Fibroblast of lung (primary cell): Measurements from ENCODE around the gene FARSA. TPM values are rescaled to one million over a fixed set of nuclear protein-coding genes. Genes with fewer than 3 reads are reported as not detected.

ENCODE experiments used
- DNase-seq, 2 donors: peaks; one replicate each; pipeline versions ENCODE4 v3.0.0 to v3.0.0-alpha.2; 2010; ENCODE audit warnings: low read depth in 2 of 2
- H2AFZ ChIP-seq: 2 replicates; pipeline ENCODE4 v1.5.1; 2012; ENCODE audit warnings: low read length, control low read depth, inconsistent platforms
- H3K27ac ChIP-seq: 2 replicates; pipeline ENCODE4 v1.5.1; 2011; ENCODE audit warnings: low read length, control low read depth; ENCODE audit not compliant: insufficient read depth
- H3K27me3 ChIP-seq: 2 replicates; pipeline ENCODE4 v1.5.1; 2011; ENCODE audit warnings: mild to moderate bottlenecking, low read length; ENCODE audit not compliant: control insufficient read depth, insufficient read depth
- H3K36me3 ChIP-seq: 2 replicates; pipeline ENCODE4 v1.5.1; 2011; ENCODE audit warnings: low read length; ENCODE audit not compliant: control insufficient read depth, insufficient read depth
- H3K4me1 ChIP-seq: 2 replicates; pipeline ENCODE4 v1.5.1; 2011; ENCODE audit warnings: low read length; ENCODE audit not compliant: control insufficient read depth, insufficient read depth; ENCODE audit errors: extremely low read depth
- H3K4me2 ChIP-seq: 2 replicates; pipeline ENCODE4 v1.5.1; 2011; ENCODE audit warnings: low read length, control low read depth; ENCODE audit not compliant: insufficient read depth; ENCODE audit errors: extremely low read depth
- H3K4me3 ChIP-seq, 4 experiments: fragments of 200-600 bp in 1 of 4; sonication (generic) in 1 of 4; replicated peaks in 1 of 4; 2 replicates each; pipeline ENCODE4 v1.5.1; 2011 to 2016; ENCODE audit warnings: low read length in 4 of 4, low read depth in 3 of 4, mild to moderate bottlenecking in 3 of 4, control low read depth in 2 of 4, inconsistent platforms in 1 of 4, mixed read lengths in 1 of 4; ENCODE audit not compliant: insufficient read depth in 1 of 4; ENCODE audit errors: control extremely low read depth in 1 of 4
- H3K79me2 ChIP-seq: 2 replicates; pipeline ENCODE4 v1.5.1; 2012; ENCODE audit warnings: mild to moderate bottlenecking, low read length, inconsistent platforms; ENCODE audit not compliant: control insufficient read depth, insufficient read depth
- H3K9ac ChIP-seq: 2 replicates; pipeline ENCODE4 v1.5.1; 2011; ENCODE audit warnings: mild to moderate bottlenecking, low read length, control low read depth; ENCODE audit not compliant: insufficient read depth
- H3K9me3 ChIP-seq: 2 replicates; pipeline ENCODE4 v1.5.1; 2012; ENCODE audit warnings: low read depth, low read length; ENCODE audit not compliant: control insufficient read depth, insufficient read depth
- H4K20me1 ChIP-seq: 2 replicates; pipeline ENCODE4 v1.5.1; 2011; ENCODE audit warnings: low read length; ENCODE audit not compliant: control insufficient read depth, insufficient read depth; ENCODE audit errors: extremely low read depth
- EZH2 ChIP-seq: IDR thresholded peaks from 2 replicates; pipeline ENCODE4 v1.5.1; 2012; ENCODE audit warnings: low read length, control low read depth, mild to moderate bottlenecking; ENCODE audit errors: missing control alignments
- polyA plus RNA-seq, 2 donors: library from polyadenylated mRNA; depleted of rRNA in 1 of 2; stranded (reverse) in 1 of 2; unstranded in 1 of 2; fragments of >200 nt; gene quantifications; 2 replicates each; pipeline ENCODE4 v1.2.1, GENCODE V29; 2011 to 2012; ENCODE audit warnings: missing spikeins in 1 of 2
- total RNA-seq: library from RNA; depleted of rRNA; stranded (reverse); fragments of >200 nt; gene quantifications from 2 replicates; pipeline ENCODE4 v1.2.1, GENCODE V29; 2014
- TF ChIP-seq, protein P1 (sequence below), 2 donors: IDR thresholded peaks in 1 of 2; conservative IDR thresholded peaks in 1 of 2; 1 replicate in 1 of 2; 2 replicates in 1 of 2; pipeline ENCODE4 v1.5.1; 2011 to 2012; ENCODE audit warnings: low read length in 2 of 2, control low read depth in 1 of 2, inconsistent platforms in 1 of 2, low read depth in 1 of 2, mild to moderate bottlenecking in 1 of 2

Gene FARSA
- total and polyA plus RNA-seq, 2 donors (not counting 1 experiment from before 2014, with no cell fraction given) = 23.5 to 38.6 TPM

GRCh38 chr19:12938779-12939601 lies 5.5 kb upstream of the FARSA start:
- H2AFZ ChIP-seq = no peak overlapping the region
- H4K20me1 ChIP-seq = peaks cover 2% of the 10 kb centered on the region

GRCh38 chr19:12937927-12938778 lies 4.6 kb upstream of the FARSA start, which contains the start of gene CALR:
Gene CALR (plus strand): TSS chr19:12938609. CDS start chr19:12938680, 71 bp downstream.
- Histone ChIP-seq H3K27me3 (no peaks in the 10 kb centered on the region), H3K4me1 (peaks cover 20% of the 10 kb centered on the region), H4K20me1 (peaks cover 2% of the 10 kb centered on the region), H3K27ac (peak within 1 kb of the TSS; percentile 95), H3K9me3 (no peaks in the 10 kb centered on the region), H3K4me2 (peak within 1 kb of the TSS; percentile 95), H2AFZ (peak within 1 kb of the TSS; percentile 68), H3K36me3 (peaks cover 21% of the 10 kb centered on the region), H3K4me3 (peak within 1 kb of the TSS; percentile 94 to 99 (median 98)), H3K9ac (peak within 1 kb of the TSS; percentile 99), H3K79me2 (peaks cover 42% of the 10 kb centered on the region)
- TF ChIP-seq EZH2 = no peak
- TF ChIP-seq, protein P1, sequence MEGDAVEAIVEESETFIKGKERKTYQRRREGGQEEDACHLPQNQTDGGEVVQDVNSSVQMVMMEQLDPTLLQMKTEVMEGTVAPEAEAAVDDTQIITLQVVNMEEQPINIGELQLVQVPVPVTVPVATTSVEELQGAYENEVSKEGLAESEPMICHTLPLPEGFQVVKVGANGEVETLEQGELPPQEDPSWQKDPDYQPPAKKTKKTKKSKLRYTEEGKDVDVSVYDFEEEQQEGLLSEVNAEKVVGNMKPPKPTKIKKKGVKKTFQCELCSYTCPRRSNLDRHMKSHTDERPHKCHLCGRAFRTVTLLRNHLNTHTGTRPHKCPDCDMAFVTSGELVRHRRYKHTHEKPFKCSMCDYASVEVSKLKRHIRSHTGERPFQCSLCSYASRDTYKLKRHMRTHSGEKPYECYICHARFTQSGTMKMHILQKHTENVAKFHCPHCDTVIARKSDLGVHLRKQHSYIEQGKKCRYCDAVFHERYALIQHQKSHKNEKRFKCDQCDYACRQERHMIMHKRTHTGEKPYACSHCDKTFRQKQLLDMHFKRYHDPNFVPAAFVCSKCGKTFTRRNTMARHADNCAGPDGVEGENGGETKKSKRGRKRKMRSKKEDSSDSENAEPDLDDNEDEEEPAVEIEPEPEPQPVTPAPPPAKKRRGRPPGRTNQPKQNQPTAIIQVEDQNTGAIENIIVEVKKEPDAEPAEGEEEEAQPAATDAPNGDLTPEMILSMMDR (conservative IDR thresholded peaks at IDR 0.05 in 1 of 2, IDR thresholded peaks at IDR 0.05 in 1 of 2; ENCODE audit: low read depth in 1 of 2, low read length in 2 of 2) = no peak
- peak; percentile 99 for DNase-seq

More at GRCh38 chr19:12938779-12939601, 5.5 kb upstream of the FARSA start:
- H3K27ac ChIP-seq = peak overlapping the region; percentile 95
- peak overlapping the region; percentile 99 for H3K9ac ChIP-seq
- H3K4me1 ChIP-seq = peaks cover 22% of the 10 kb centered on the region
- peaks cover 28% of the 10 kb centered on the region for H3K36me3 ChIP-seq
- TF ChIP-seq, protein P1 (conservative IDR thresholded peaks at IDR 0.05 in 1 of 2, IDR thresholded peaks at IDR 0.05 in 1 of 2; ENCODE audit: low read depth in 1 of 2, low read length in 2 of 2) = peak in 1 of 2 donors; percentile 24
- TF ChIP-seq EZH2 = no peak
- H3K4me2 ChIP-seq = peak overlapping the region; percentile 89
- peak; percentile 43 to 57 for DNase-seq
- H3K4me3 ChIP-seq = peak overlapping the region; percentile 94 to 99 (median 98)
- H3K79me2 ChIP-seq = peaks cover 46% of the 10 kb centered on the region
- no peaks in the 10 kb centered on the region for H3K27me3 ChIP-seq
- H3K9me3 ChIP-seq = no peaks in the 10 kb centered on the region
